ENCODE data around the gene MCF2L.

GRCh38 chr13:113015826-113016525 is 47.0 kb downstream of the MCF2L start:
- TF ChIP-seq, protein P1, sequence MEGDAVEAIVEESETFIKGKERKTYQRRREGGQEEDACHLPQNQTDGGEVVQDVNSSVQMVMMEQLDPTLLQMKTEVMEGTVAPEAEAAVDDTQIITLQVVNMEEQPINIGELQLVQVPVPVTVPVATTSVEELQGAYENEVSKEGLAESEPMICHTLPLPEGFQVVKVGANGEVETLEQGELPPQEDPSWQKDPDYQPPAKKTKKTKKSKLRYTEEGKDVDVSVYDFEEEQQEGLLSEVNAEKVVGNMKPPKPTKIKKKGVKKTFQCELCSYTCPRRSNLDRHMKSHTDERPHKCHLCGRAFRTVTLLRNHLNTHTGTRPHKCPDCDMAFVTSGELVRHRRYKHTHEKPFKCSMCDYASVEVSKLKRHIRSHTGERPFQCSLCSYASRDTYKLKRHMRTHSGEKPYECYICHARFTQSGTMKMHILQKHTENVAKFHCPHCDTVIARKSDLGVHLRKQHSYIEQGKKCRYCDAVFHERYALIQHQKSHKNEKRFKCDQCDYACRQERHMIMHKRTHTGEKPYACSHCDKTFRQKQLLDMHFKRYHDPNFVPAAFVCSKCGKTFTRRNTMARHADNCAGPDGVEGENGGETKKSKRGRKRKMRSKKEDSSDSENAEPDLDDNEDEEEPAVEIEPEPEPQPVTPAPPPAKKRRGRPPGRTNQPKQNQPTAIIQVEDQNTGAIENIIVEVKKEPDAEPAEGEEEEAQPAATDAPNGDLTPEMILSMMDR (IDR thresholded peaks at IDR 0.05; ENCODE audit: low read length) = no peak
- TF ChIP-seq EZH2 (optimal IDR thresholded peaks at IDR 0.05; ENCODE audit: low read depth, low read length) = no peak
- TF ChIP-seq EZH2phosphoT487 (IDR thresholded peaks at IDR 0.05; ENCODE audit: low read length) = no peak
